GM18502 (cell line): ENCODE data around the gene LRBA.

Experiments used
- ATAC-seq: cut with Tn5 transposase; IDR thresholded peaks from one replicate; pipeline ENCODE4 v1.9.1; 2021; ENCODE audit warnings: mild to moderate bottlenecking; ENCODE audit not compliant: unreplicated experiment, poor library complexity

LRBA gene

DNA sequence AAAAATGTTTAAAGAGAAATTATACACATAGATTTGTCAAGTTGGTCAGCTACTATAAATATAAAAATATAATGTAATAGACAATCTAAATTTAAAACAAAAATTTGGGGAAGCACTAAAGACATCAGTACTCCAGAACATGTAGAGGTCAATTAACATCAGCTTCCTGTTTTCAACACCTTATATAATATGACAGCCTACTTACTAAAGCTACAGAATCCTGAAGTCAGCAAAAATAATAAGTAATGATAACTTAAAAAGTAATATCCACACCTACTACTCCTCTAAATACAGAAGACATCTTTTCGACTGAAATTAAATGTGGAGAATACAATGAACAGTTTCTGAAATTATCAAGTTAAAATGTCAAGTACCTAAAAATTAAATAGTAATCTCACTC, 118.6 kb downstream of the LRBA start:
- no peak for ATAC-seq

DNA sequence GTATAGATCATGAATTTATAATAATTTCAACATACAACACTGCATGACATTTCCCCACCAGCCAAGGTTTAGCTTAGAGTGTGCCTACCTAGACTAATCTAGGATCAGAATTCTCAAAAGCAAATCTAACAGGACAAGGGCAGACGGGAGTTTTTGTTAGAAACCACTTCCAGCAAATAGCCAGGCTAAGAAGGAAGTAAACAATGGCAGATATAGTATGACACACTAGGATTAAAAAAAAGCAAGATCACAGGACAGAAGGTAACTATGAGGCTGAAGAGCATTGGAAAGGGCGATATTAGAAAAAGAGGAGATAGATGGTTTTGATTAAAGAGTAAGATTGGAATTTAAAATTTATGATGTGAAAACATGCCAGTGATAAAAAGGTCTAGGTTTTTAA, 124.8 kb downstream of the LRBA start:
- ATAC-seq = no peak

DNA sequence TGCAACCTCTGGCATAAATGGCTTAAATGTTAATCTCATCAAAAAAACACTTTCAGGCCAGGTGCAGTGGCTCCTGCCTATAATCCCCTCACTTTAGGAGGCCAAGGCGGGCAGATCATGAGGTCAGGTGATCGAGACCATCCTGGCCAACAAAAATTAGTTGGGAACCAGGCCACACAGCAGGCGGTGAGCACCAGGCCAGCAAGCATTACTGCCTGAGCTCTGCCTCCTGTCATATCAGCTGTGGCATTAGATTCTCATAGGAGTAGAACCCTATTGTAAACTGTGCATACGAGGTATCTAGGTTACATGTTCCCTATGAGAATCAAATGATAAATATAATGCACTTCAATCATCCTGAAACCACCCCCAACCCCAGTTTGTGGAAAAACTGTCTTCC, 125.8 kb downstream of the LRBA start:
- ATAC-seq = no peak

DNA sequence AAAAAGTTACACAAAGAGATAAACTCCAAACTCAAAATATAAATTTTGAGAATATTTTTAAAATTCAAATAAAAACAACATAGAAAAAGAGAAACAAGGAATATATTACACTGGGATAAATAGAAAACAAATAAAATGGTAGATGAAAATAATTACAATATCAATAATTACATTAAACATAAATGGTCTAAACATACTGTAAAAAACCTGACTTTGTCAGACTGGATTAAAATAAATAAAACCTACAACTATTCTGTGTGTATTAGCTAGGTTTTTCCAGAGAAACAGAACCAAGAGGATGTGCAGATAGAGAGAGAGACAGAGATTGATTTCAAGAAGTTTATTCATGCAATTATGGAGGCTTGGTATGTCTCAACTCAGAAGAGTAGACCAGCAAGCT, 126.5 kb downstream of the LRBA start:
- no peak for ATAC-seq

DNA sequence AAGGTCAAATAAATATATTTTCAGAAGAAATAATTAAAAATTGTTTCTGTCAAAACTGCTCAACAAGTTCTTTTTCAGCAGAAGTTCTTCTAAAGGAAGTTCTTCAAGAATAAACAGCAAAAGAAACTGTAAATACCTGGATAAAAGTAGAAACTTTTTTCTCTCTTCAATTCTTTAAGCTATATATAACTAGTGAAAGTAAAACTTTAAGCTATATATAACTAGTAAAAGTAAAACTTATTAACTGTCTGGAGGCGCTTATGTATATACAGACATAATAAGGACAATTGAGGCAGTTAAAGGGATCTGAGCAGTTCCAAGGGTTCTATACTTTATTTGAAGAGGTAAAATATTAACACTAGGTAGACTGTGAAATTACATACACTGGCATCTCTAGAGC, 126.9 kb downstream of the LRBA start:
- no peak for ATAC-seq

DNA sequence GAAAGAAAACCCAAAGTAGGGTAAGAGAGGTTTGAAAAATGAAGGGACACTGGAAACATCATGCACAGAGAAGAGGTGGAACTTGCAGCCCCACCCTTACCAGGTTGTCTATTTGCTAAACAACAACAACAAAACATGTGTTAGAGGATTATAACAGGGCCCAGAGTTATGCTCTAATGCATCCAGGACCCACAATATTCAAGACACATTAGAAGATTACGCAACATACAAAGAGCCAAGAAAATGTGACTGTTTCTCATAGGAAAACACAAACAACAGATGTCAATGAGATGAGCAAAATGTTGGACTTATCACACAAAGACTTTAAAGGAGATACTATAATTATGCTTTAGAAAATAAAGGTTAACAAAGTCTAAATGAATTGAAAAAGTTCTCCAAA, 128.5 kb downstream of the LRBA start:
- ATAC-seq = no peak

DNA sequence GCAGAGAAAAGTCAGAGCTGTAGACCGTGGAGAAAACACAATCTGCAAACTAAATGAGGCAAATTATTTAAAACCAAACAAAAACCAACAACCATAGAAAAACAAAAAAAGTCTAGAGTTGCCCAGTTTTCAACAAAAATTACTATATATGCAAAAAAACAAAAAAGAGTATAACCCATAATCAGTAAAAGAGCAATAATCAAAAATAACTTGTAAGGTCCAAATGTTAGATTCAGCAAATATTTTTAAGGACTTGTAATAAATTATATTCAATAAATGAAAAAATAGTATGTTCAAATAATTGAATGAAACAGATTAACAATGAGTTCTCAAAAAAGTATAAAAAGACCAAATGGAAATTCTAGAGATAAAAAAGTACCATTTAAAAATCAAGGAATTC, 130.5 kb downstream of the LRBA start:
- ATAC-seq = no peak

DNA sequence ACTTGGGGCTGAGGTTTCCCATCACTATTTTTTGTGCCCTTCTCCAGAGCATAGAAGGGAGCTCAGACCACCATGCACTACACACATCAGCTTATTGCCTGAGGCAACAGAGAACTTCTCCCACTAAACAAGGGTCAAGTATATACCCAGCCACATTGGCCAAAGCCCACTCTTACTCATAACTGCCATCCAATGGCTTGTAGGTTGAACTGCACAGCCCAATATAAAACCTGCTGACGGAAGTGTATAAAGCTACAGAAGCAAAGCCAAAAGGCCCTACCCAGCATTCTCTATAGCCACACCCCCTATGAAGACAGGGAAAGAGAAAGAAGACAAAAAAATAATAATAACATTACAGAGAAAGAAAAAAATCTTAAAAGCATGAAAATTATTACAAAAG, 139.7 kb downstream of the LRBA start:
- ATAC-seq = no peak

DNA sequence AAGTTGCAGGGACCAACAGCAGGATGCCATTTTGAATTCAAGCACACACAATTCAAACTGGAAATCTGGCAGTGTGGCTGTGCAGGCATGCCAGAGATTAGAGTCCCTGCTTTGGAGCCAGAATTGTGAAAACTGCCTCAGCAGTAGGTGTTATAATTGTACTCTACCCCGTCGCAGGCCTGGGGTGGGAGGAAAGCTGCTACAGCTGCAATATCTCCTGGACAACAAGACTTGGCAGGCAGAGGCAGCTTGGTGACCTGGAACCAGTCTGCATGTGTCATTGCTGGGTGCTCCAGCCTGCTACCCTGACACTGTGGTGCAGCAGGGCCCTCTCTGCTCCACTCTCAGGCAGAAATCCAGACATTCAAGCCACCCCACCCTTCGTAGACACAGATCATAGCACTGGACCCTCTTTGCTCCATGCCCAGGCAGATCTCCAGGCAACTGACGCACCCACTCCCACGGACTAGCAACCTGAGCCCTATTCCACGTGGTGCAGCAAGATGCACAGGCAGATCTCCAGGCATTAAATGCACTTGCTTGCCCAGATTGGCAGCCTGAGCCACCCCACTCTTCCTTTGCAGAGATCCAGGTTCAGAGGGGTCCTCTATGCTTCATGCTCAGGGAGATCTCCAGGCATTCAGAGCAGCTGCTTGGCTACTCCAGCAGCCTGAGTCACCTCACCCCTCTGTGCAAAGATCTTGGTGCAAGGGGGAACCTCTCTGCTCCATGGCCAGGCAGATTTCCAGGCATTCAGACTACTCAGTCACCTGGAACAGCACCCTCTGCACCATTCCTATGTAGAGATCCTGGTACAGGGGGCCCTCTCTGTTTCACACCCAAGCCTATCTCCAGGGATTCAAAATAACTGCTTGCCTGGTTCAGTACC, 140.5 kb downstream of the LRBA start:
- no peak for ATAC-seq

DNA sequence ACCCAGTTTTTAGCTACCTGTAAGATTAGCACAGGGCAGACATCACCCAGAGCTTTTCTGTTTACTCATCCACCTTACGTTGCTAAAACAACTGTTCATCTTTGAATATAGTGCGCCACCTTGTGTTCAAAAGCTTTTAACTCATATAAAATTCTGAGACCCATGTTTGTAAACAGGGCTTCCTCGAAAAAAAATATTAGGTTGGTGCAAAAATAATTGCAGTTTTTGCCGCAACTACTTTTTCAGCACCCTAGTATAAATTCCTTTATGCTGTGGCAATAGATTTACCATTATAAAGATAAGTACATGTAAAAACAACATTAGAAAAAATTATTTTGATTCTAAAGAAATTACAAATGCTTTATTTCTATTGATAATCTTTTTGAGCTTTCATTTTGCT, 147.9 kb downstream of the LRBA start:
- ATAC-seq = peak; percentile 90

DNA sequence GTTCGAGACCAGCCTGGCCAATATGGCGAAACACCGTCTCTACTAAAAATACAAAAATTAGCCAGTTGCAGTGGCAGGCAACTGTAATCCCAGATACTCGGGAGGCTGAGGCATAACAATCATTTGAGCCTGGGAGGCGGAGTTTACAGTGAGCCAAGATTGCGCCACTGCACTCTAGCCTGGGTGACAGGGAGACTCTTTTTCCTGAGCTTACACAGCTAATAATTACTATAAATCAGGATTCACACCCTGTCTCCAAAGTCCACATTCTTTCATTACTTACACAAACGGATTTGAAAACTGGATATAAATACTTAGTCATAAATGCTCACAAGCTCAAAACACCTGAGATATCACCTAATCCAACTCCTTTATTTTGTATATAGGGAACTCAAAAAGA, 151.6 kb downstream of the LRBA start:
- ATAC-seq = no peak

DNA sequence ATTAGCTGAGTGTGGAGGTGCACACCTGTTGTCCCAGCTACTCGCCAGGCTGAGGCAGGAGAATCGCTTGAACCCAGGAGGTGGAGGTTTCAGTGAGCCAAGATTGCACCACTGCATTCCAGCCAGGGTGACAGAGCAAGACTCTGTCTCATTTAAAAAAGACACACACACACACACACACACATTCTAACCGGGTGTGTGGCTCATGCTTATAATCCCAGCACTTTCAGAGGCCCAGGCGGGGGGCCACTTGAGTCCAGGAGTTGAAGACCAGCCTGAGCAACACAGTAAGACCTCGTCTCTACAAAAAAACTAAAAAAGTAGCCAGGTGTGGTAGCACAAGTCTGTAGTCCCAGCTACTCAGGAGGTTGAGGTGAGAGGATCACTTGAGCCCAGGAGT, 152.3 kb downstream of the LRBA start:
- ATAC-seq = no peak

DNA sequence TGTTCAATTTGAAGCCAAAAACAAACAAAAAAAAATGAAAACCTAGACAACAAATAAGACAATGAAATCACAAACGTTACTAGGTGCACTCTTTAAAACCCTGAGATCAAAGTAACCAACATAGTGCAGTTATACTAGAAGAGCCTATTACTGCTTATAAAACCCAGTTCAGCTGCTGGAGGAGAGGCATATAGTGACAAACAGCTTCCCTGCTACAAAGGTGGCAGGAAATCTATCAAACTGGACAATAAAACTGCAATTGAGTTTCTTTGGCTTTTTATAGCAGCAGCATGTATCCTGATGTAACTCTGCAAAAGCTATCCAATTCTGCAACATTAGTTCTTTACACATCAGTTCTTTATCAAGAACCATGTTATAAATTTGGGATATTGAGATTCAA, 155.6 kb downstream of the LRBA start:
- no peak for ATAC-seq

DNA sequence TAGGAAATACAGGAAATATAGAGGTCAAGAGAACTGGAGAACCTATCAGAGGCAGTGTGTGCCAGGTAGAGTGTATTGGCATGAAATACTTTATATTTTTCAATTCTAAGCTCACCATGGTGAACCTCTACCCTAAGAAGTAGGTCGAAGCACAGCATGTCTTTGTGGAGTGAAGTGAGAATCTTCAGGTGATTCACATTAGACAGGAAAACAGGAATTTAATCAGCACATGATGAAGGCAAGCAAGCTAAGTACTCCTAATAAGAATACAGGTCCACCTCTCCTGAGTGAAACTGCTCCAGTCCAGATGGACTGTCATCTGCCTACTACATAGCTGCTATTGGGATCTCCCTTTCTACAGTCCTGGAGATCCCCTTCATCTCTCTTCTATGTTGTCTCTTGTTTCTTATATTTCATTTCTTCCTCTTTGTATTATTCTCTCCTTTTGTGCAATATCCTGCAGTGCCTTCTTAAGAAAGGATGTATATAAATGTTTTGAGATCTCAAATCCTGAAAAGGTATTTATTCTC, 159.0 kb downstream of the LRBA start:
- ATAC-seq = peak; percentile 67

DNA sequence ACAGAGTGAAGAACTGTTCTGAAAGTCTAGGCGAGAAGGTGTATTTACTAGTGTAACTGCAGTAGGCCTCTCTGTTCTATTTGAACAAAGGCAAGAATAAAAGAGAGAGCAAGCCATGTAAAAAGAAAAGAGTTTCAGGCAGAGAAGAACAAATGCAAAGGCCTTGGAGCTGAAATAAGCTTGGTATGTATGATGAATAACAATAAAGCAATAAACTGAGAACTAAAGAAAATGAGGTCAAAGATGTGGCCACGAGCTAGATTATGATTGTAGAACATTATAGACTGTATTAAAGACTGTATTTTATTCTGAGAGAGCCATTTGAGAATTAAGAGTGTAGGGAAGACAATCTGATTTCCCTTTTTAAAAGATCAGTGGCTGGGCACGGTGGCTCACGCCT, 160.5 kb downstream of the LRBA start:
- ATAC-seq = no peak

DNA sequence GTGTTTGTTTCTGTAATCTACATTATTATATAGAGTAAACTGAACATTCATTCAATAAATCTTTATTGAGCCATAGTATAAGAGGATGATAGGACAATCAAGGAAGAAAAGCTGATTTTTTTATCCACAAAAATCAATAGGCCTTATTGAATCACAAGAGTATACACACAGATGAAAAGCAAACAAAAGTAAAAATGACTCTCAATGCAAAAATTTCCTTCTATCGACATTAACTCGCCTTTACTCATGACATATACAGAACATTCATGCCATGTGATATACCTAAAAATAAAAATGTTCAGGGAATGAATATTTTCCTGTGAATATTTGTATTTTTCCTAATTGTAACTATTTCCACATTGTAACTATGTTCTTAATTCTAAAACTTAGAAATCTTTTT, 161.2 kb downstream of the LRBA start:
- no peak for ATAC-seq

DNA sequence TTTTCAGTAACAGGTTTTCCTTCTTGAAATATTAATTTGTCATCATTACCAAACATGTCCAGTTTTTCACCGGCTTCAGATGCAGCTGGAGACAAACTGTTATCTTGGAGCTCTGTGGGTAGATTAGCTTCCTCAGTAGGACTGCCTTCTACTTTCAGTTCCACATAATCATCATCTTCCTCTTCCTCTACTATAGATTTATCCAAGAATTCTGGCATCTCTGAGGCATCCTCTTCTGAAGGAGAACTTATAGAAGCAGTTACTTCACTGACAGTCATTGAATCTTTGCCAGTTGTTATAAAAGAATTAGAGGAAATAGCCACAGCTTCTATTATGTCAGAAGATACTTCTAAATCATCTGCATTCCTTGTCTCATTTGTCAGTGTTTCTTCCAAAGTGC, 162.9 kb downstream of the LRBA start:
- ATAC-seq = no peak

DNA sequence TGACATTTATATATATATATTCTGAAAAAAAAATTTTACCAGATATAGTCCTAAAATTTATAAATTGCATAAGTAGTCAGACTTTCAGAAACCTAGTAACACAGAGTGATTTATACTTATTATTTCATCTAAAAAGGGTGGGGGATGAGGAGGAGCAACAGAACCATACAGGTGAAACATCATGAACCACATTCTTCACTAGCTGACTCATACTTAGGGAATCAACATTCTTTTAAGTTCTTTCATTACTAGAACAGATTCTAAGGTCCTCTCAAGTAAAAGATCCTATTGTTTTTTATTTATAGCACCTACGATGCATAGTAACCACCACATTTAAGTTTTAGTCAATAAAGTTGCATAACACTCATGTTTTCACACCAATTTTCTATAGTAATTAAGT, 166.1 kb downstream of the LRBA start:
- no peak for ATAC-seq

DNA sequence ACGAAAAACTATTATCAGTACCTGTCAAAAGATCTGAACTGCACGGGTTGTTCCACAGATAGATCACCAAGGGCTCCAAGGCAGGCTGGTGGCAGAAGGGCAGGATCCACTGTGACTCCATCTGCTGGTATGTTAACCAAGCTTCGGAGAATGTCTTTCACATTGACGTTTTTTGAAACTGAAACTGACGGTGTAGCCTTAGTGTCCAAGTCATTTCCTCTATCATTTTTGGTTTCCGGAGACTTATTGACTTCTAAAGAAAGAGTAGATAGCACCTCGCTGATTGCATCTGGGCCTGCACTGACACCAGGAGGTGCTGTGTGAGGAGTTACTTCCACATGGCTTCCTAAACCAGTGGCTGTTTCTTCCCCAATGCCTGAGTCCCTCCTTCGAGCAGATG, 186.9 kb downstream of the LRBA start:
- peak; percentile 96 for ATAC-seq

DNA sequence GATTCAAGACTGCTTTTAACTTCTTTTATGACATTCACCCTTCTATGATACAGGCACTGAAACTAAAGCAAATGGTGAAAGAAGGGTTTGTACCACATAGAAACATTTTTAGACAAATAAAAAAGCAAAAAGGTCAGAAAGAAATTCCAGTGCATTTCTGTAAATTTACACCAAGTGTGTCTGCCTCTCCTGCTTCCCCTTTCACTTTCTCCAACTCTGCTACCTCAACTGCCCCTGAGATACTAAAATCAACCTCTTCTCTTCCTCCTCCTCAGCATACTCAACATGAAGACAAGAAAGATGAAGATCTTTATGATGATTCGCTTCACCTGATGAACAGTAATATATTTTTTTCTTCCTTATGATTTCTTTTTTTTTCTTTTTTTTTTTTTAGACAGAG, 187.9 kb downstream of the LRBA start:
- ATAC-seq = no peak

DNA sequence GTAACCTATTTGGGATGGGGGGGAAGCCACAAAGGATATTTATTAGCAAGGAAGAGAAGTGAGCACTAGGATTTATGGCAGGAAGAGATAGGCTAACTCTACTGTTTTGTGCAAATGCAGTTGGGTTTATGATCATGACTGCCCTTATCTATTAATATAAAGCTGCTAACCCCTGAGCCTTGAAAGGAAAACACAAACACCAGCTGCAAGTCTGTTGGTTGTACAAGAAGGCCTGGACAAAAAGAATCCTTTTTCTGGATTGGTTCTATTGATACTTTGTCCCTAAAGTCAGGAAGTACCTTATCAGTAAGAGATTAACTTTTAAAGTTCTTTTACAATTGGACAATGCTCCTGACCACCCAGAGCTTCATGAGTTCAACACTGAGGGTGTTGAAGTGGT, 188.8 kb downstream of the LRBA start:
- no peak for ATAC-seq

DNA sequence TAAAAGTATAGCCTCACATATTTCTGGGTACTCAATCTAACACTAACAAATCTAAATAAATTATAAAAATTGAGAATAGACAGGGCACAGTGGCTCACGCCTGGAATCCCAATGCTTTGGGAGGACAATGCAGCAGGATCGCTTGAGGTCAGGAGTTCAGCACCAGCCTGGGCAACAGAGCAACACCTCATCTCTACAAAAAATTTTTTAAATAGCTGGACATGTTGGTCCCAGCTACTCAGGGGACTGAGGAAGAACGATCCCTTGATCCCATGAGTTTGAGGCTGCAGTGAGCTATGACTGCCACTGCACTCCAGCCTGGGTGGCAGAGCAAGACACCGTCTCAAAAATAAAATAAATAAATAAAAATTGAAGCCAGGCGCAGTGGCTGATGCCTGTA, 192.7 kb downstream of the LRBA start:
- ATAC-seq = no peak
